A172 (cell line): ENCODE results near the gene MSANTD3. TPM values are rescaled to one million over a fixed set of nuclear protein-coding genes. Genes with fewer than 3 reads are reported as not detected.
"Not testable (repeated sequence)": the region's sequence is repeated elsewhere in the genome, so short reads cannot be mapped to it uniquely, and the experiment has no call there.

Experiments used
- DNase-seq: peaks from one replicate; pipeline ENCODE4 v3.0.0-alpha.2; 2015; ENCODE audit warnings: low spot score
- total RNA-seq: library from RNA; depleted of rRNA; stranded (reverse); fragments of >200 nt; shearing (Covaris generic); gene quantifications from 2 replicates; pipeline ENCODE4 v1.2.3, GENCODE V29; 2014; rRNA removed

MSANTD3 gene
- 239 and 265 TPM in 2 replicates for total RNA-seq

GRCh38 chr9:100426530-100427365 is at the start of gene MSANTD3:
Gene MSANTD3, plus strand, starts transcription at chr9:100427143. Its CDS starts 14,796 bp downstream, at chr9:100441939.
- peak; percentile 87 for DNase-seq

DNA sequence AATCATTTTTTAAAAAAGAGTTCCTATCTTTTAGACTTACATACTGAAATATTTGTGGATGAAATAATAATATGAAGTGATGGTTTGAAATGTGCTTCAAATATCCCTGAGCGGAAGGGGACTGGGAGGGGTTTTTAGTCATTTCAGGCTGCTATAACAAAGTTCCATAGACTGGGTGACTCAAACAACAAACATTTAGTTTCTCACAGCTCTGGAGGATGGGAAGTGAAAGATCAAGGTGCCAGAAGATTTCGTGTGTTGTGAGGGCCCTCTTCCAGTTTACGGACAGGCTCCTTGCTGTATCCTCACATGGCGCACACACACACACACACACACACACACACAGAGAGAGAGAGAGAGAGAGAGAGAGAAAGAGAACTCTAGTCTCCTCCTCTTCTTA is 47.1 kb upstream of the MSANTD3 start:
- DNase-seq: peak; percentile 96

DNA sequence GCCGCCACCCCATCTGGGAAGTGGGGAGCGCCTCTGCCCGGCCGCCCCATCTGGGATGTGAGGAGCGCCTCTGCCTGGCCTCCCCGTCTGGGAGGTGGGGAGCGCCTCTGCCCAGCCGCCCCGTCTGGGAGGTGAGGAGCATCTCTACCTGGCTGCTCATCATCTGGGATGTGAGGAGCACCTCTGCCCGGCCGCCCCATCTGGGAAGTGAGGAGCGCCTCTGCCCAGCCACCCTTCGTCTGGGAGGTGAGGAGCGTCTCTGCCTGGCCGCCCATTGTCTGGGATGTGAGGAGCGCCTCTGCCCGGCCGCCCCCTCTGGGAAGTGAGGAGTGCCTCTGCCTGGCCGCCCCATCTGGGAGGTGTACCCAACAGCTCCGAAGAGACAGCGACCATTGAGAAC is 34.0 kb upstream of the MSANTD3 start:
- not testable (repeated sequence) for DNase-seq

DNA sequence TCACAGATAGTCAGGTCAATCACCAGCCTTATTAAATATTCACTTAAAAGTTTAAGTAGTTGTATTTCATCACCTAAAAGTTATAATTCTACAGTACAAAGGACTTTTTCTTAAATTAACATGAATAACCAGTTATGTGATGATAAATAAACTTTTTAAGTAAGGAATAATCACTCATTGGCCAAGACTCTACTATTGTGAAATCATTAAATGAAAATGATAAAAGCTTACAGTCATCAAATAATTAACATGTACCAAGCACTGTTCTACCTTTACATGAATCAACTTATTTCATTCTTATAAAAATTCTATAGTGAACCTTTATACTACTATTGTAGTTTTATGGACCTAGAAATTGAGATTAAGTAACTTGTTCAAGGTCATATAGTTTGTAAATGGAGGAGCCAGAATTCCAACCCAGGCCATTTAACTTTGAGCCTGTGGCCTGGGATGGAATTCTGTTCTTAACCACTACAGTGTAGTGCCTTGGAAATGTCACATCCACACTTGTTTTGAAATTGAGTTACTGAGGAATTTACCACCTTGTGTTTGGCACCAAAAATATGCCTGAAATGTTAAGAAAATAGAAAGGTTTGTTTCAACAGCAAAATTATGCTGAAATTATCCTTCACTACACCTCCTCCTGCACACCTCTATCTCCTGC is 32.8 kb upstream of the MSANTD3 start:
- DNase-seq: no peak

GRCh38 chr9:100394816-100395215 is 32.1 kb upstream of the MSANTD3 start:
- no peak for DNase-seq

- DNase-seq: no peak
These were observed 30.2 kb upstream of the MSANTD3 start for GRCh38 chr9:100396769-100397168.

DNA sequence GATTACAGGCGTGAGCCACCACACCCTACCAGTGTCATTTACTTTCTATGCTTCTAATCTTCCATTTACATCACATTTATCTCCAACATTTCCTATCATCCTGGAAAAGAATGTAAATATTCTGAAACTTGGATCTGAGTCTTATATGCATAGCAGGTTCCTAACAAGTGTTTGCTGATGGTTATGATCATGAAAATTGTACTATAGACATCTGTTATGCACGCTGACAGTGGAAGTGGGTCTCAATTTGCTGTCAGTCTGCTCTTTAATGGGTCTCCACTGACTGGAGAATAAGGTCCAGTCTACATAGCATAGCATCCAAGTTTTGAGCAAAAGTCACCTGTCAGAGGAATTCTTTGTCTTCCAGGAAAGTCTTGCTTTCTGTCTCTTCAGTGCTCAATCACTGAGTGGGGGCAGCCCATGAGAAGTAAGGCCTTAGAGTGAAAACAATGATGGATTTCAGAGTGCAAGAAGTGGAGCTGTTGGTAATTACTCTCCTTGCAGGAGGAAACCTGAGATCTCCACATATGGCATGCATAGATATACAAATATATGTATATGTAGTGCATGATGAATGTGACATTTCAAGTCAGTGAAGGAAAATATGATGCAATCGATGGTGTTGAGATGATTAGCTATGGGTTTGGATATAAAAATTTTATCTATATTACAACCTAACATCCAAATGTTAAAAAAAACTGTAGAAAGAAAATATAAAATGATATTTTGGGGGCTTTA is 29.2 kb upstream of the MSANTD3 start:
- DNase-seq: no peak

GRCh38 chr9:100401042-100401441 is 25.9 kb upstream of the MSANTD3 start:
- no peak for DNase-seq

DNA sequence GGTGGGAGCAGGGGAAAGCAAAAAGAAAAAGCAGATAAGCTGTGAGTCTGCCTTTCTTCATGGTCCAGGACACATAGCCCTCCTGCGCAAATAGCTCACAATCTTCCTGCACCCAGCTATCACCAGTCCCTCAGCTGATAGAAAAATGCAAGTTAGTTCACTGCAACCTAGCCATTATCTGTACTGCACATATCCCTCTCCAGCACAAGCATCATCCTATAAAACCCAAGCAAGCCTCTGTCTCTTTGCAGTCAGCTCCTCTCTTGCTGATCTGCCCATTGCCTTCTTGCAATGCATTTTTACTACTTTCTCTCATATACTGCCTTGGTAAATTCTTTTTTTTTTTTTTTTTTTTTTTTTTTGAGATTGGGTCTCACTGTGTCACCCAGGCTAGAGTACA is 20.0 kb upstream of the MSANTD3 start:
- no peak for DNase-seq

GRCh38 chr9:100408546-100409175 is 18.3 kb upstream of the MSANTD3 start:
- DNase-seq: no peak

DNA sequence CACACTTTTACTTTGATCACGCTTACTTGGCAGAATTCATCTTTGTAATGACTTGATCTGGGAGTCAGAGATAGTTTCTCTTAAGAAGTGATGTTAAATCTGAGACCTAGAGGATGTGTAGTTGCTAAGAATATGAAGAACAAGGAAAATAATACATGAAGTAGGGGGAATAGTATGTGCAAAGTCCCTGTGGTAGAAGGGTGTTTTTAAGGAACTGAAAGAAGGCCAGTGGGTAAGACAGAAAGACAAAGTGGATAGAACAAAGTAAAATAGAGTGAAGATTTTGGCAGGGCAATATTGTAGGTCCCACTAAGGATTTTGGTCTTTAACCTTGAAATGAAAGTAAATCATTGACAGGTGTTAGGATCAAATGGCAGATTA is 17.8 kb upstream of the MSANTD3 start:
- no peak for DNase-seq

GRCh38 chr9:100411472-100412283 is 15.3 kb upstream of the MSANTD3 start:
- peak; percentile 83 for DNase-seq

DNA sequence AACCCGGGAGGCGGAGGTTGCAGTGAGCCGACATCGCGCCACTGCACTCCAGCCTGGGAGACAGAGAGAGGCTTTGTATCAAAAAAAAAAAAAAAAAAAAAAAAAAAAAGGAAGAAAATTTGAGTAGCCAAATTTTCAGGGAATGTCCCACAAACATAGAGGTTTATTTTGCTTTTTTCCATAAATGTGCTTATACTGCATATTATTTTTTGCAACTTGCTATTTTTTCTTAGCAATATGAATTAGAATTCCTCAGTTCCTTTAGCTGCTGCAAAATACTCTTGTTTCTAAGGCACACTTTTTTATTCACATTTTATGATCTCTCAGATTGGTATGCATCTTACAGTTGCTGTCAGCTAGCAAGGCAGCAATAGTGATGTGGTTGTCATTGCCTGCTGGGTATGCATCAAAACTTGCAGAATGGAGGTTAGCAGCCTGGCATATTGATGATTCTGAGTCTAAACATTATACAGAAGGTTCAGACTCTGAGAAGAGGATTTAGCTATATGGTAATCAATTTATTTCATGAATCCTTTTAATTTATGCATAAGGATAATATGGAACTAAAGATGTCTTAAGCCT is 13.0 kb upstream of the MSANTD3 start:
- DNase-seq: no peak

- no peak for DNase-seq
These were observed 9.1 kb upstream of the MSANTD3 start for GRCh38 chr9:100417815-100418214.

DNA sequence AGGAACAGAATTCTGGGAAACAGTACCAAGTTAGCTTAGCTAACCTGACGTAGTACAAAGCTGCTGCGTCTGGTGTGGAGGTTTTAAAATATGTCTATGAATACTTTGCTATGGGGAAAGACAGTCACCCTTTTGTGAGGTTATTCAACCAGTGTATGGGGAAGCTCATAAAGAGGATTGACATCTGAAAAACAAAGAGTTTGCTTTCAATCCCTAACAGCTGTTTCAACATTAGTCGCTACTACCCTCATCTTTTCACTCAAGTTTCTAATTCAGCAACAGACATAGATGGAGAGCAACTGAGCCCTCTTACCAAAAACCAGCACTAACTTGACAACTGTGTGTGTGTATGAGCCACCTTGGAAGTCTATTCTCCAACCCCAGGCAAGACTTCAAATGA is 7.8 kb upstream of the MSANTD3 start:
- no peak for DNase-seq

- DNase-seq: not testable (repeated sequence)
These were observed 5.8 kb upstream of the MSANTD3 start for GRCh38 chr9:100421116-100421515.

DNA sequence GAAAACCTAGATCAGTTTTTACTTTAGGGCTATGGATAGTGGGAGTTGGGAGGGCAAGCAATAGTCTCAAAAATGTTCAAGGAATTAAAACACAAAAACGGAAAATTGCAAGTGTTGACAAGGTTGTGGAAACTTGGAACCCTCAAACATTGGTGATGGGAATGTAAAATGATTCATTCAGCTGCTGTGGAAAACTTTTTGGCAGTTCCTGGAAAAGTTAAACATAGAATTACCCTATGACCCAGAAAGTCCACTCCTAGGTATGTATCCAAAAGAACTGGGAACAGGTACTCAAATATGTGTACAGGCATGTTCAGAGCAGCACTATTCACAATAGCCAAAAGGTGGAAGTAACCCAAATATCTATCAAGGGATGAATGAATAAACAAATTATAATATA is 1.2 kb upstream of the MSANTD3 start:
- no peak for DNase-seq

DNA sequence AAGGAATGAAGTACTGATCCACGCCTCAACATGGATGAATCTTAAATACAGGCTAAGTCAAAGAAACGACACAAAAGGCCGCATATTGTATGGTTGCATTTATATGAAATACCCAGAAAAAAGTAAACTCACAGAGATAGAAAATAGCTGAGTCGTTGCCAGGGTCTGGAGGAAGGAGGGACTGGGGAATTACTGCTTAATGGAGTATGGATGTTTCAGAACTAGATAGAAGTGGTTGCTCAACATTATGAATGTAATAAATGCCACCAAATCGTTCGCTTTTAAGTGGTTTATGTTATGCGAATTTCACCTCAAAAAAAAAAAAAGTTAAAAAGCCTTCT is 784 bp upstream of the MSANTD3 start:
- DNase-seq: no peak

GRCh38 chr9:100427366-100428263 is 672 bp downstream of the MSANTD3 start:
- peak; percentile 75 for DNase-seq
